ENCODE results near the gene EIF4E.
A peak's percentile ranks its signal among the peaks of the same experiment; 100 is the strongest.
"Not testable (repeated sequence)": the region's sequence is repeated elsewhere in the genome, so short reads cannot be mapped to it uniquely, and the experiment has no call there.

Gene EIF4E

GRCh38 chr4:98879515-98879914, 49.4 kb downstream of the EIF4E start:
- DNase-seq (ENCODE audit: low read depth) = no peak

GRCh38 chr4:98873059-98873458, 55.9 kb downstream of the EIF4E start:
- no peak for DNase-seq (ENCODE audit: low read depth)

- DNase-seq (ENCODE audit: low read depth) = not testable (repeated sequence)
Observed at GRCh38 chr4:98872120-98872906, 56.6 kb downstream of the EIF4E start.

- DNase-seq (ENCODE audit: low read depth) = no peak
Observed at GRCh38 chr4:98867648-98868047, 61.3 kb downstream of the EIF4E start.

GRCh38 chr4:98865059-98865458, 63.9 kb downstream of the EIF4E start:
- DNase-seq (ENCODE audit: low read depth) = no peak

- peak; percentile 6 for DNase-seq (ENCODE audit: low read depth)
Observed at GRCh38 chr4:98864560-98864959, 64.4 kb downstream of the EIF4E start.

GRCh38 chr4:98862371-98862770, 66.6 kb downstream of the EIF4E start:
- no peak for DNase-seq (ENCODE audit: low read depth)

- DNase-seq (ENCODE audit: low read depth) = no peak
Observed at GRCh38 chr4:98861100-98861884, 67.6 kb downstream of the EIF4E start.

GRCh38 chr4:98851806-98852205, 77.1 kb downstream of the EIF4E start:
- no peak for DNase-seq (ENCODE audit: low read depth)

- no peak for DNase-seq (ENCODE audit: low read depth)
Observed at GRCh38 chr4:98850937-98851336, 78.0 kb downstream of the EIF4E start.

- DNase-seq (ENCODE audit: low read depth) = no peak
Observed at GRCh38 chr4:98848448-98848847, 80.5 kb downstream of the EIF4E start.

- no peak for DNase-seq (ENCODE audit: low read depth)
Observed at GRCh38 chr4:98845960-98846359, 83.0 kb downstream of the EIF4E start.

- not testable (repeated sequence) for DNase-seq (ENCODE audit: low read depth)
Observed at GRCh38 chr4:98842917-98843316, 86.0 kb downstream of the EIF4E start.

GRCh38 chr4:98838977-98839618, 89.8 kb downstream of the EIF4E start:
- DNase-seq (ENCODE audit: low read depth) = no peak

GRCh38 chr4:98838531-98838930, 90.4 kb downstream of the EIF4E start:
- DNase-seq (ENCODE audit: low read depth) = no peak

- DNase-seq (ENCODE audit: low read depth) = no peak
Observed at GRCh38 chr4:98833384-98833783, 95.5 kb downstream of the EIF4E start.

GRCh38 chr4:98831036-98831435, 97.9 kb downstream of the EIF4E start:
- DNase-seq (ENCODE audit: low read depth) = not testable (repeated sequence)

Measured in activated T-cell treated with anti-CD3 and anti-CD28 coated beads for 48 hours (primary cell).